Fibroblast of mammary gland (primary cell): ENCODE data around the gene IGLON5.

Experiments used
- DNase-seq: peaks from one replicate; pipeline ENCODE4 v3.0.0-alpha.2; 2010; ENCODE audit warnings: low read depth
- H3K4me3 ChIP-seq: 2 replicates; pipeline ENCODE4 v1.5.1; 2011; ENCODE audit warnings: low read depth, mild to moderate bottlenecking, low read length, moderate library complexity; ENCODE audit not compliant: control insufficient read depth
- CTCF ChIP-seq: conservative IDR thresholded peaks from 2 replicates; pipeline ENCODE4 v1.5.1; 2011; ENCODE audit warnings: low read depth, low read length, inconsistent platforms; ENCODE audit not compliant: control insufficient read depth, insufficient read depth

Gene IGLON5

DNA sequence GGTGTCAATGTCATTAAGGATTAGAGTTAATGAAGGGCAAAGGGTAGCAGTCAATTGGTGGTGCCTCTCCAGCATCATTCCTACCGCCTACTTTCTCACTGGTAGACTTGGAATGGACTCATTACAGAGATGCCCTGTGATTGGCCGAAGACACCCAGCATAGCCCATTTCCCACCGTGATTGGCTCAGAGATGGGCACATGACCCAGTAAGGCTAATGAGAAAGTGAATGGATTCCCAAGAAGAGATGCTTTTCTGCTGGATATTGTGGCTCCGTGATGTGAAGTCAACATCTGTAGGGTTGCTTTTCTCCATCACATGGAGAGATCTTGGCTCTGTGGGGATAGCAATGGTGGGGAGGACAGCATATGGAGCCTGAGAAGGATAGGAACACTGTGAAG is 18.9 kb downstream of the IGLON5 start:
- no peak for TF ChIP-seq CTCF
- DNase-seq: no peak
- H3K4me3 ChIP-seq: no peak overlapping the region

DNA sequence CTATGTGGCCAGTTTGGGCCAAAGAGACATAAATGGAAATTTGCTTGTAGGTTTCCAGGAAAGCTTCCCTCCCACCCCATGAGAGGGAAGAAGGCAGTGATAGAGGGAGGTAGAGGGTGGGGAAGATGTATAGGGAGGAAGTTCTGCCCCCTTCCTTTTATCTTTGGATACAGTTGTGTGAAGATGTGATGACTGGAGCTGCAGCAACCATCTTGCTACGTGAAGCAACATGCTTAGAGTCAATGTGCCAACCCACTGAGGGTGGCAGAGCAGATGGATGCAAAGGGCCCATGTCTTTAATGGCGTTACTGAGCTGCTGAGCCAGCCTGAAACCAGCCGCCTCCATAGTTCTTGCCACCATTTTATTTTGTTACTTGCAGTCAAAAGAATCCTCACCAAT is 19.7 kb downstream of the IGLON5 start:
- TF ChIP-seq CTCF: no peak
- DNase-seq: no peak
- no peak overlapping the region for H3K4me3 ChIP-seq

DNA sequence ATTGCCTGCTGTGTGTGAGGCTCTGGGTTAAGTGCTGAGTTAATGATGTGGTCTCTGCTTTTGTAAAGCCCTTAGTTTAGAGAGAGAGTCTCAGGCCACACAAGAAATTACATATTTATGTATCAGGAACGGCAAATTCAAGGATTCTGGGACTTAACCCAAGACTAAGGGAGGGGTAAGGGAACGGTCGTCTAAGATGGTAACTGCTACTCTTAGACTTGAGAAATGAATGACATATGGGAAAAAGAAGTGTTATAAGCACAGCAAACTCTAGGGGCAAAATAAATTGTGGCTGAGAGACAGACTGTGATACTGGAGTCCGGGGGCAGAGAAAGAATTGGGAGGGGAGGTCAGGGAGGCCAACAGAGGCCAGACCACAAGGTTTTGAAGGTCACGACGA is 20.3 kb downstream of the IGLON5 start:
- TF ChIP-seq CTCF: no peak
- H3K4me3 ChIP-seq: no peak overlapping the region

GRCh38 chr19:51333836-51334460 is 22.5 kb downstream of the IGLON5 start:
- no peak overlapping the region for H3K4me3 ChIP-seq
- no peak for DNase-seq
- TF ChIP-seq CTCF: no peak

More for the DNA sequence above, 20.3 kb downstream of the IGLON5 start:
- no peak for DNase-seq

DNA sequence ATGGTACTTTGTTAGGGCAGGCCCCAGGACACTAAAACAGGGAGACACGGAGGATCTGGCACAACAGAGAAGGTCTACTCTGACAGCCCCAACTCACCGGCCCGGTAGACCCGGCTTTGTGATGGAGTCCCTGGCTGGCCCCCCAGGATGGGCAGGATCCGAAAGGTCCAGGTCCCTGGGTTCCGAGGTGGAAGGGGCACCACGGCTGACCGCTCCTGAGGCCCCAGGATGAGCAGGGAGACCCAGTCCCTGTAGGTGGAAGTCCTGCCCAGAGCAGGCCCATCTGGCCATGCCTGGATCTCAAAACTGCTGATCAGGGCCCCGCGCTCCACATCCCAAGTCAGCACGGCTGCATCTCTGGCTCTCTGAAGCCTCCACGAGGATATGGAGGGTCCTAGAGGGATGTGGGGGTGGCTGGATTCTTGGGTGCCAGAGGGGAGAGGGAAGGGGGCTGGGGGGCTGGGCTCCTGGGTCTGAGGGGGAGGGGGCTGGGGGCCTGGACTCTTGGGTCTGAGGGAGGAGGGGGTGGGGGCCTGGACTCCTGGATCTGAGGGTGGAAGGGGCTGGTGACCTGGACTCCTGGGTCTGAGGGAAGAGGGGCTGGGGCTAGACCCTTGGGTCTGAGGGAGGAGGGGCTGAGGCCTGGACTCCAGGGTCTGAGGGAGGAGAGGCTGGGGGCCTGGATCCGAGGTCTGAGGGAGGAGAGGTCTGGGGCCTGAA is 25.9 kb downstream of the IGLON5 start:
- no peak for DNase-seq
- no peak for TF ChIP-seq CTCF
- H3K4me3 ChIP-seq: no peak overlapping the region

DNA sequence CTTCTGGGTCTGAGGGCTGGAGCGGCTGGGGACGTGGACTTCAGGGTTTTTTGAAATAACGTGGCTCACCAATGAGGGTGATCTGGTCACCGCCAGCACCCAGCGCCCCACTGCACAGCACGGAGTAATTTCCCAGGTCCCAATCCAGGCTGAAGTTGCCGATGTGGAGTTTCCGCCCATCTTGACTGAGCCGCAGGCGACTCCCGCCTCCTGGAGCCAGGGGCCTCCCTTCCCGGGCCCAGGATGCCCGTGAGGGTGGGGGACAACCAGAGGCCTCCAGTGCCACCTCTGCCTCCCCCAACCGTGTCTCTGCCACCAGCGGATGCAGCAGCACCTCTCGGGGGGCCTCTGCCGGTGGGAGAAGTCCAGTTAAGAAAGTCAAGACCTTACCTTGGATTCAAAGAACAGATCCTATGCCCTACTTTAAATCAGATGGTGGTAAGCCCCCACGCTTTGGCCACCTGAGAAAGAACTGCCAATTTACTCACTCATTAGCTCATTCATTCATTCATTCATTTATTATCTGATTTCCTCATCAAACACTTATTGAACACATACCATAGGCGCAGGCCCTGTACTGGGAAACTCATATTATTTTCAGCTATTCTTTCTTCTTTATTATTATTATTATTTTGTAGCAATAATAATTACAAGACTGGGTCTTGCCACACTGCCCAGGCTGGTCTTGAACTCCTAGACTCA is 26.6 kb downstream of the IGLON5 start:
- TF ChIP-seq CTCF: no peak
- no peak overlapping the region for H3K4me3 ChIP-seq
- DNase-seq: no peak
